Activated CD8-positive, alpha-beta memory T cell treated with anti-CD3 and anti-CD28 coated beads for 48 hours (primary cell): Measurements from ENCODE around the gene BCL2A1.
"Not testable (repeated sequence)": the region's sequence is repeated elsewhere in the genome, so short reads cannot be mapped to it uniquely, and the experiment has no call there.

ENCODE experiments used
- DNase-seq, 3 experiments: peaks; one replicate each; pipeline ENCODE4 v3.0.0-alpha.2; 2020; ENCODE audit warnings: low read depth in 2 of 3, low spot score in 2 of 3

BCL2A1 gene

DNA sequence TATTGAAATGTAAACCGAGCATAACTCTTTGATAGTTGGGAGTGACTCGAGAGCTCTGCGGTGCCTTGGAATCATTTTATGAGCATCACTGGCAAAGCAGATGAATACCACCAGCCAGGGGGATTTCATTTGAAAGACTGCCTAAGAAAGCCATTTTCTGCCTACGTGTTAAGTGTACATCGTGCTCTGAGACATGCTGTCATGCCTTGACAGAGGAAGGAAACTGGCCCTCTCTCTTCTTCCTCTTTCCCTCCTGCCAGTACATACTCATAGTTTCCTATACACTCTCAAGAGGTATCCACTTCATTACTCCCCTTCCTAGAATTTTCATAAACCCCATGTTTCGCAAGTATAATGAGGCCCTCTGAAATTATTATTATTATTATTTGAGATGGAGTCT, 8.8 kb downstream of the BCL2A1 start:
- no peak for DNase-seq

DNA sequence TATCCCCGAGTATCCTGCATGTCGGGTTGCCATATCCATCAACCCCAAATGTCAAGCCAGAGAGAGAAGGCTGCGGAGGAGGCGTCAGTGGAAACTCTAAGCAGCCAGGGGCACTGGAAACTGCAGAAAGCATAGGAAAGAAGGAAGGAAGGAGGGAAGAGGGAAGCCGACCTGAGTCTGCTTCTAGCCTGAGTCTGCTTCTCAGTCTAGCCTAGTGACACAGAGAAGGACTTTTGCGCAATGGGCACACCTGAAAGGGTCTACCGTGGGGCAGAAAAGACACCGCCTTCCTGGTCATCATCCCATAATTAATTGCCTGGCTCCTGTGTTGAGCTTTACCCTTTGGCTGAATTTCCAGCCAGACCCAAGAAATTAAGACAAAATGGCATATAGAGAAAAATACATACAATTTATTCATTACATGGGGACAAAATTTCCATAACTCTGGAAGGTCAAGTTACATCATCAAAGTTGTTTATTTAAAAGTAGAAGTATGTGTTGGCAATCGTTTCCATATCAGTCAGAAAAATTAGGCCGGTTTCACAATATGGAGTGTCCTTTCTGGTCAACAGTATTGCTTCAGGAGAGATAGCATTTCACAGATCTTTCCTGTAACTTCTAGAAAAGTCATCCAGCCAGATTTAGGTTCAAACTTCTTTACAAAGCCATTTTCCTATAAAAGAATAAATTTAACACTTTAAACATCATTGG, 10.3 kb downstream of the BCL2A1 start:
- DNase-seq = no peak

GRCh38 chr15:79957741-79958140, 13.3 kb downstream of the BCL2A1 start:
- DNase-seq = no peak

DNA sequence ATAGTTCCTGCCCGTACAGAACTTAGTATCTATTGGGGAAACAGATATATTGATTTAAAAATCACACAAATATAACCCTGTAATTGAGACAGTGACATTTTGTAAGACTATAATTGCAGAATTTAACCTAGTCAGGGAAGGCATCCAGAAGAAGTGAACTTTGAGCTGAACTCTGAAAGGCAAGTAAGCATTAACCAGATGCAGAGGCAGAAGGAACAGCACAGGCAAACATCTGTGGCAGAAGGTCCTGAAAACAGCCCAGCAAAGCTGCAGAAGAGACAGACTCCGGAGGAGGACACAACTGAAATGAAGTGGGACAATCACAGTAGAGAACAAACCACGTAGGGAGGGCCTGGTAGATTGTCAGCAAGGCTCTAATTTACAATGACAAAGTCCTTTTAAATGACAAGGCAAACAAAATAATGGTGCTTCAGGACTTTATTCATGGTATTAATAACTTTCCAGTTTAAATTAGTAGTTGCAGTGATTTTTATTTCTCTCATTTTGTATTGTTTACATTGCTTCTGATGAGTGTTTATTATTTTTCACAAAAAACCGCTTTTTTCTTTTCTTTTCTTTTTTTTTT, 14.5 kb downstream of the BCL2A1 start:
- no peak for DNase-seq

- DNase-seq = no peak
These were observed 16.3 kb downstream of the BCL2A1 start for GRCh38 chr15:79954661-79955060.

DNA sequence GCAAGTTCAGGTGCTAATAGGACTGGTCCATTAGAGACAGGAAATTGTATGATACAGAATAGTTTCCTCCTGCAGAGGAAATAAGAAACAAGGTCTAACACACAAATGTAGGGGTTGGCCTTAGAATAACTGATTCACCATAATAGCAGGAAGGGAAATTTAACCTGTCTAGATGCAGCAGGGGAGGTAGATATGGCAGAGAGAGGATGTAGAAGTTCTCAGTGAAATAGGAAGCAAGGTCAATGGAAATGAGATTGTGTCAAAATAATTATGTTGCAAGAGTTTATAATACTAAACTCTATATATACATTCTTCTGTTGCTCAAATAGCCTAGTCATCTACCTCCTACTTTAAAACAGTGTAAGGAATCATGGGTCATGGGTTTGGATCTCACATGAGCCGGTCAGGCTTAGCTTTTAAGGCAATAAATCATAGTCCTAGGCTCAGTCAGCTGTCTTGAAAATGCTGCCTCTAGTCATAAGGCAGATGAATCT, 17.0 kb downstream of the BCL2A1 start:
- no peak for DNase-seq

DNA sequence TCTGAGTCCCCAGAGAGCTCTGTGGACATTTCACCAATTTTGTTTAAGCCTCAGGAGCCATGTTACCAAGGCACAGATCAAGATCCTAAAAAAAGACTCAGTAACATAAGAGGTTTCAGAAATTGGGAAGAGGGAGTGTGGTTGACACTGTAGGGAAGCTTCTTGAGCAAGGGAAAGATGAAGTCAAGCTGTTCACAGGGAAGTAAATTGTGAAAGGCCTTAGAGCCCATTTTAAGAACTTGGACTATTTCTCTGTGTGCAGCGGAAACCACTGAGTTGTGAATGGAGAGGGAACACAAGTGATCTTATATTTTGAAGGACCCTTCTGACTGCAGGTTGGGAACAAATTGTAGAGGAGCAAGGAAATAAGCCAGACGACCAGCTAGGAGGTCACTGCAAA, 18.7 kb downstream of the BCL2A1 start:
- no peak for DNase-seq

DNA sequence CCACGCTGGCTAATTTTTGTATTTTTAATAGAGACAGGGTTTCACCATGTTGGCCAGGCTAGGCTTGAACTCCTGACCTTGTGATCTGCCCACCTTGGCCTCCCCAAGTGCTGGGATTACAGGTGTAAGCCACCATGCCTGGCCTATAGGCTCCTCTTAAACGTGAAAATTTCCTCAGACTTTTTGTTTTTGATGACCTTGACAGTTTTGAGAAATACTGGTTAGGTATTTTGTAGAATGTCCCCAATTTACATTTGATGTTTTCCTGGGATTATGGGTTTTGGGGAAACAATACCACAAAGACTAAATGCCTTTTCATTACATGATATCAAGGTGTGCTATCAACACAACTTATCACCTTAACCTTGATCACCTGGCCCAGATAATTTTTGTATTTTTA, 20.7 kb downstream of the BCL2A1 start:
- DNase-seq = no peak

DNA sequence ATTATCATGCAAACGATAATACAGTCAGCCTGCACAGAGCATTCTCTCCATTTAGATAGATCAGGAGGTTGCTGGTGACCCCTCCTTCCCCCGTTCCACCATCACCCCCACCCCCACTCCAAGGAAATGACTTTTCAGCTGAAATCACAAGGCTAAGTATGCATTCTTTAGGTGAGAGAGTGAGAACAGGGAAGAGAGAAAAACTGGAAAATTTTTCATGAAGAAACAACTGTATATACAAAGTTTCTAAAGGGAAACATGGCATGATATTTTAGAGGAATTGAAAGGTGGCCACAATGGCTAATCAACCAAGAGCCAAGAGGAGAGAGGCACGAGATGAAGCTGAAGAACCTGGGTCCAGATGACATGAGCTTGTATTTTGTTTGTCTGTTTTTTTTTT, 22.2 kb downstream of the BCL2A1 start:
- DNase-seq = no peak

DNA sequence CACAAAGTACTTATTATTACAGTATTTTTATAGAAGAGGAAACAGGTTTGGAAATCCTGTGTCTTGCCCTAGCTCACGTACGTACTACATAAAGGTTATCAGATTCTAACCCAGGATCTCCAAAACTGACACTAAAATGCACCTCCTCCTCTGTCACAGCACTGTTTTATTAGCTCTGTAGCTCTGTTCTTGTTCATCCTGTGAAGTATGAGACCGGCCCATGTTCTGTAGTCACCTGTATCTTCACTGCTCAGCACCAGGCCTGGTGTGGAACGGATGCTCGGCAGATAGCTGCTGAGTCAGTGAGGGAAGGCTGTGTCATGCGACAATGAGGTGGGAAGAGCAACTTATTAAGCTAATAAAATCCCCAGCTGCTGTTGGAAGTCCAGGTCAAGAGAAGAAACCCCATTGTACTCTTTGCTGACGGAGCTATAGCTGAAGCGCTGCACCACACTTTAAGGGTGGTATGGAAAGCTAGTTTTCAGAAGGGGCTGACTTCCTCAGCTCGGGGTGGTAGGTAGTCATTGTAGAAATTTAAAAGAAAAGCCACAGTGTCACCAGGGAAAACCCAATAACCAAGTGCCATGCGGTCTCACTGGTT, 22.8 kb downstream of the BCL2A1 start:
- DNase-seq = no peak

GRCh38 chr15:79947009-79947408, 24.0 kb downstream of the BCL2A1 start:
- DNase-seq = no peak

DNA sequence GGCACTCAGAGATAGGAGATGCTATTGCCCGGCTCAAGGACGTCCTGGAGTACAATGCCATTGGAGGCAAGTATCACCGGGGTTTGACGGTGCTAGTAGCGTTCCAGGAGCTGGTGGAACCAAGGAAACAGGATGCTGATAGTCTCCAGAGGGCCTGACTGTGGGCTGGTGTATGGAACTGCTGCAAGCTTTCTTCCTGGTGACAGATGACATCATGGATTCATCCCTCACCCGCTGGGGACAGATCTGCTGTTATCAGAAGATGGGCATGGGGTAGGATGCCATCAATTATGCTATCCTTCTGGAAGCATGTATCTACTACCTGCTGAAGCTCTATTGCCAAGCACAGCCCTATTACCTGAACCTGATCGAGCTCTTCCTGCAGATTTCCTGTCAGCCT, 26.4 kb downstream of the BCL2A1 start:
- no peak for DNase-seq

GRCh38 chr15:79943820-79944219, 27.2 kb downstream of the BCL2A1 start:
- no peak for DNase-seq

- no peak for DNase-seq
These were observed 28.1 kb downstream of the BCL2A1 start for GRCh38 chr15:79942741-79943481.

DNA sequence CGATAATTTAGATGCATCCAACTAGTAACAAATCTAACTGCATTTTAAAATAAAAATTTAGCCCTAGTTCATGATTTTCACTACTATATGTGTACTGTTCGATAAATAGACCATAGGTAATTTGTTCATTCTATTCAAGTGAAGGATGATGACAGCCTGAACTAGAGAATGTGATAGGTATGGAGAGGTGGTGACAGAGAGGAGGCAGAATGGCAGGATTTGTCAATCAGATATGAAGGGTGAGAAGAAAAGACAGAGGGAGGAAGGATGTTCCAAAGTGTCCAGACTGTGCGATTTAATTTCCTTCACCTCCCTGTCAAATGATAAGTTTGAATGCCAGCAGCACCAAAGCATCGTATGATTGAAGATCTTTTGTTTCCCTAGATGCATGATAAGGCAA, 31.6 kb downstream of the BCL2A1 start:
- no peak for DNase-seq

GRCh38 chr15:79938143-79938542, 32.9 kb downstream of the BCL2A1 start:
- no peak for DNase-seq

DNA sequence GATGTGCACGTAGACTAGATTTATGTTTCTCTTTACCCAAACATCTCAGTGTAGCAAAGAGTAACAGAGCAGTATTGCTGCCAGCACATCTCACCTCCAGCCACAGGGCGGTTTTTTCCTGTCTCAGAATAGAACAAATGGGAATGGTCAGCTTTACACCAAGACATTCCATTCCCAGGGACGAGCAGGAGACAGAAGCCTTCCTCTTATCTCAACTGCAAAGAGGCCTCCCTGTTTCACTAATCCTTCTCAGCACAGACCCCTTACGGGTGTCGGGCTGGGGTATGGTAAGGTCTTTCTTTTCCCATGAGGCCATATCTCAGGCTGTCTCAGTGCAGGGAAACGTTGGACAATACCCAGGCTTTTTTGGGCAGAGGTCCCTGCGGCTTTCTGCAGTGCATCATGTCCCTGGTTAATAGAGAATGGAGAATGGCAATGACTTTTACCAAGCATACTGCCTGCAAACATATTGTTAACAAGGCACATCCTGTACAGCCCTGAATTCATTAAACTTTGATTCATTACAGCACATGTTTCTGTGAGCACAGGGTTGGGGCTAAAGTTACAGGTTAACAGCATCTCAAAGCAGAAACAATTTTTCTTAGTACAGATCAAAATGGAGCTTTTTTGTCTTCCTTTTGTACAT, 35.3 kb downstream of the BCL2A1 start:
- not testable (repeated sequence) for DNase-seq

DNA sequence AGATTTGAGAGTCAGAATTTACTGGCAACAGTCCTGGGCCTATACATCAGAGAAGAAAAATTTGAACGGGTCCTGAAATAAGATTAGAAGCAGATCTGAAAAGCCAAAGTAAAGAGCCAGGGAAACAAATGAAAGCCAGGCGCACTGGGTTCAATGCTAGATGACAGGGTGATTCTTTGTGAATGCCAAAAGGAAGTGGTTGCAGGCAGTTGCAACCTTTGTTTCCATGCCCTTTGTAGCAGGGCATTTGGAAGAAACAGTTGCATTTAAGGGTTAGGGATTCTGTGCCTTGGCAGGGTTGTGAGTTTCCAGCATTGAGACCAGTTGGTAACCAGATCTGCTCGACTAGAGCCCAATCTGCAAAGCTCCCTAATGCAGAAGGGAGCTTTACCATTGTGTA, 37.8 kb downstream of the BCL2A1 start:
- DNase-seq = no peak

- no peak for DNase-seq
These were observed 38.5 kb downstream of the BCL2A1 start for GRCh38 chr15:79932447-79932846.

DNA sequence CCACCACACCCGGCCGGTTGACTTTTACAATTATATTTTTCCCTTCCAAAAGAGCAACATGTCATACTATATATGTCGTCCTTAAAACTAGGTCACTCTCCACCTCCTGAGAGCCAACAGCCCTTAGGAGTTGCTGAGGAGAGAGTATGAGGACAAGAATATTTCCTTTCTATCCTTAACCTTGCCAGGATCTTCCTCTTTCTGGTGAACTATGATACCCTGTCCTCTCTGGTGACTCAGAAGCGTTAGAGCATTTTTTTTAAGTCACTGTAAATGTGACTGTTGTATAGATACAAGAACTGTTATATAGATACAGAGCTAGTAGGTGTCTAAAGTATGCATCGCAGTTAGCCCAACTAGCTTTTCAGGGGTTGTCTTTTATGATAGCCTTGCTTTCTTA, 40.5 kb downstream of the BCL2A1 start:
- DNase-seq = no peak

GRCh38 chr15:79929412-79929811, 41.6 kb downstream of the BCL2A1 start:
- no peak for DNase-seq
